NCI-H2171 treated with DMSO at 0.1 percent for 48 hours (cell line): Measurements from ENCODE around the gene UFM1.
"Not testable (repeated sequence)": the region's sequence is repeated elsewhere in the genome, so short reads cannot be mapped to it uniquely, and the experiment has no call there.

Experiments used
- DNase-seq: peaks from one replicate; lab custom pipeline; 2025; lab: John Stamatoyannopoulos, UW

Gene UFM1

DNA sequence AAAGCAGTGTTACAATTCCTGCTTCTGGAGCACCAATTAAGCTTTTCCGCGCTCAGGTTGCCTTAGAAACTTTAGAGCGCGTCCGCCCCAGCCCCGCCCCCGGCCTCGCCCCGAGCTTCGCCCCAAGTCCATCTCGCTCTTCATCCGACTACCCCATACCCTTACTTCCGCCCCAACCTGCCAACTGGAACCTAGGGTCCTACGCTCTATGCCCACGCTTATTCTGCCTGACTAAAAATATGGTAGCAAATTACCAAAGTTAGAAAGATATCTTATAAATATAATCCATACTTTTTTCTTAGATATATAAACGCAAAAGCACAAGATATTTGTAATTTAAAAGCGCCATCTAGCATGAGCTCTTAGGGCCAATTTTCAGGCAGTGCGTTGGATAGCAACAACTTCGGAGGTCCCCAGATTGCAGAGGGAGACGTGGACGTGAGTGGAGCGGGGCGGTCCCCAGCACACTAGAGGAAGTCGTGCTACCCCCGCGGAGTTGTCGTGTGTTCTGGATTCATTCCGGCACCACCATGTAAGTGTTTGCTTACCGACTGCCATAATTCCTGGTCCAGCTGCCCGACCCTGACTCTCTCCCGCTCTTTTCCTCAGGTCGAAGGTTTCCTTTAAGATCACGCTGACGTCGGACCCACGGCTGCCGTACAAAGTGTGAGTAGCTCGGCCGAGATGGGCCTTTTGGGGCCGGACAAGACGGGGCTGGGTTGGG lies at the start of gene UFM1:
TSS of gene UFM1 (plus strand) at position 462 of the 724 bp plus-strand sequence. CDS start at position 531, 69 bp downstream.
- DNase-seq = peak; percentile 87

DNA sequence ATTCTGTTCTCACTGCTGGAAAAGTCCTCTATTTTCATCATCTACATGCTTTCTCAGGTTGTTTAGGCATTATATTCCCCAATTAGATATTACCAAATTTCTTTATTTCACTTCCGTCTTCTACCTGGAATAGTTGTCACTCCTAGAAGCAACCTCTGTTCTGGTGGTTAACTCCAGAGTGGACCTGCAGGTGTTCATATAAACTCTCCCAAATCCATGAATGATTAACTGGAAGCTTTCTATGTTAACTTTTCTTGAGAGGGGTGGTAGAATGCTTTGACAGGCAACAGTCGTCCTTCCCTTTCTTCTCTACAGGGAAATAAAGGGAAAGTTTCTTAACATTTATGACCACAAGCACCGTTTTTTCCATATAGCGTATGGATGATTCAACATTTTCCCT lies 48.4 kb upstream of the UFM1 start:
- DNase-seq = no peak

DNA sequence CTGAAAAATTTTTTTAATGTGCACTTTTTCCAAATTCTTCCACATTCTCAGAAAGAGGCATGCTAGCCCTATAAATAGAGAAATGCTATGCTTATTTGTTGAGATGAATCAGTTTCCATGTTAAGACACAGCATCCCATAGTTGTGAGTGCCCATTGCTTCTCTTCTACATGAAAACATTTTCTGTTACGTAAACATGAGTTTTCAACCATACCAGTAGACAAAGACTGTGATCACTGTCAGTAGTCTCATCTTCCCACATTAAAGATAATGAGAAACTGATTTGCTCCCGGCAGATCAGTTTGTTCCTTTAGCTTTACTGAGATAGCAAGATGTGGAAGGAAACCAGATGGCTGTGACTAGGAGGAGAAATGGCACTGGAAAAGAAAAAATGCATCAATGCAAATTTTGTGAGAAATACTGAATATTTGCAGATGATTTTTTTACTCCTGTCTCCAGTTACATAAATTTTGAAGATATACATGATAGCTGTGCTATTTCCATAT lies 45.8 kb upstream of the UFM1 start:
- DNase-seq = no peak

DNA sequence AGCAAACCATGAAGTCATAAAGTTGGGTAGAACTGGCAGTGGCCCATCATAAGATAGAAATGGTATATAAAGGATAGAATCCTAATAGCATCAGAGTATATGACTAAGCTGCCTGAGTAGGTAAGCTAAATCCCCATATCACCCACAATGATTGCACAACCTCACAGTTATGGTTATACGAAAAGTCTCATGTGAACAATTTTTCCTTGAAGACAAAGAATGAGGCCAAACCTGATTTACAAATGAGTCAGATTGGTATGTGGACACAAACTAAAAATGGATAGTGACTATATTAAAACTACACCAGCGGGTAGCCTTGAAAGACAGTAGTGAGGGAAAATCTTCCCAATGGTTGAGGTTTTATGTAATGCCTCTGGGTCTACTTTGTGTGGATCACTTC lies 40.9 kb upstream of the UFM1 start:
- no peak for DNase-seq

DNA sequence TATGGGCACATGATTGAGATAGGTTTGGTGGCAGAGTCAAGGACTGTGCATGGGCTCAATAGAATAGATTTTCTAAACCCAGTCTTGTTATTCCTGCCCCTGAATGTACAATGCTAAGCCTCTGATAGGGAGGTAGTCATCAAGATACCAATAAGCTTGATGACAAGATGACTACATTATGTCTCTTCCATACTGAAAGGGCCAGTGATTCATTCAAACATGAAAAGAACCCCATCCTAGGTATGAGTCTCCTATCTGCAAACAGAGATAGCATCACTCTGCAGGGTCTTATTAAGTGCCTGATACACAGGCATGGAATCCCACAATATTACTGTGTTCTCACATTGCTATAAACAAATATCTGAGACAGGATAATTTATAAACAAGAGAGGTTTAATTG lies 40.3 kb upstream of the UFM1 start:
- no peak for DNase-seq

DNA sequence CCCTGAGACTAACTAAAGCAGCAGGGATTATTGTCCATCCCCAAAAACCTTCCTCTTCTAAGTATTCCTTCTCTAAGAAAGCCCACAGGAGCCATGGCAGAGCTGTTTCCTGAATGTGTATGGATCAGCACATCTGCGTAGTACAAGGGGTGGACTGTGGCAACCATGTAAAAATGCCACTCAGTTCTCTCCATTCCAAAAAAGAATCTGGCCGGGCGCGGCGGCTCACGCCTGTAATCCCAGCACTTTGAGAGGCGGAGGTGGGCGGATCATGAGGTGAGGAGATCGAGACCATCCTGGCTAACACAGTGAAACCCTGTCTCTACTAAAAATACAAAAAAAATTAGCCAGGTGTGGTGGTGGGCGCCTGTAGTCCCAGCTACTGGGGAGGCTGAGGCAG lies 38.5 kb upstream of the UFM1 start:
- DNase-seq = not testable (repeated sequence)

DNA sequence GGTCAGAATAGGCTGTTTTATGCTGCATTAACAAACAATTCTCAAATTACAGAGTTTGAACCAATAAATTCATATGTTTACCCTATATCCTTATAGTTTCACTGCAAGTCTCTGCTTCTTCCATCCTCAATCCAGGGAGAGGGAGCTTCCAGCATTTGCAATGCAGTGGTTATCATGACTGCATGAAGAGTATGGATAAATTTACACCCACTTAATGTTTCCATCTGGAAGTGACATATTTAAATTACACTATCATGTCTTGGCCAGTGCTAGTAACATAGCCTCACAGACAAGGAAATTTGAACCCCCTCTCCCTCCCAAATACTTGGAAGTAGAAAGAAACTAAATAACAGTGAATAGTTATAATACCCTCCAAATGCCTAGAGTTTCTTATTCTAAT lies 33.5 kb upstream of the UFM1 start:
- DNase-seq = no peak

DNA sequence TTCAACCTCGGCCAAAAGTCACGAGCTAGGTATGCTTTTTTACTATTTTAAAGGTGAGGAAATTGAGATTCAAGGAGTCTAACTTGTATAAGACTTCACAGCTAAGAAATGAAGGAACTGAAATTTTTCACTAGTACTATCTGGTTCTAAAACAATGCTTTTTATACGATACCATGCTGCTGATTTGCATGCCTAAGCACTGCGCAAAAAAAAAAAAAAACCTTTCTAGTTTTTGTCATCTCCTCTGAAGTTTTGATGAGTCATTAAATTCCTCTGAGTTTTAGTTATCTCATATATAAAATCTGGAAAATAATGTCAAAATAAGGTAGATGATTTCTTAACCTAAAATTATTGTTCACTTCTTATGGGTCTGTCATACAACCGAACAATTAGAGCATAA lies 28.0 kb upstream of the UFM1 start:
- no peak for DNase-seq

DNA sequence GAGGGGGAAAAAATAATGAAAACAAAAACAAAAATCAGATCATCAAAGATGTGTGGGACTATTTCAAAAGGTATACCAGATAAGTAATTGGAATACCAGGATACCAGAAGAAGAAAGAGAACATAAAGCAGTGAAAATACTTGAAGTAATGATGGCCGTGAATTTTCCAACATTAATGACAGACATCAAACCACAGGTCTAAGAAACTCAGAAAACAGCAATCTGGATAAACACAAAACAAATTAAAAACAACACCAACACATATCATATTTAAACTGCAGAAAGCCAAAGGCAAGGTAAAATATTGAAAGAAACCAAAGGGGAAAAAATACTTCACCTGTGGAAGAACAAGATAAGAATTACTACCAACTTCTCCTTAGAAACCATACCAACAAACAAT lies 24.2 kb upstream of the UFM1 start:
- no peak for DNase-seq

DNA sequence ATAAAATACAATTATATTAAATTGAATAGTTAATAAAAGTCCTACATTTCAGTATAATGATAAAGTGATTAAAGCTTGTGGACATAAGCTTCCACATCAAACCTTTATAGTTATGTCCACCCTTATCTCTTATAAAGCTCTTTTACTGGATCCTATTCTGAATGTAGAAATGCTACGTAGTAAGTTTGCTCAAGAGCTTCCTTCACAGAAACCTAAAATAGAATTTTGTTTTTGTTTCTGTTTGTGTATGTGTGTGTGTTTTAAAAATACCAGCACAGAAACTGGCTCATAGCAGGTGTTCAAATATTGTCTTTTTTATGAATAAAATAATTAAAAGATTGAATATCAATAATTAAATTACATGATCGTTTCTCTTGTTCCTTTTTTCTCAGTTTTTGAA lies 21.0 kb upstream of the UFM1 start:
- no peak for DNase-seq

DNA sequence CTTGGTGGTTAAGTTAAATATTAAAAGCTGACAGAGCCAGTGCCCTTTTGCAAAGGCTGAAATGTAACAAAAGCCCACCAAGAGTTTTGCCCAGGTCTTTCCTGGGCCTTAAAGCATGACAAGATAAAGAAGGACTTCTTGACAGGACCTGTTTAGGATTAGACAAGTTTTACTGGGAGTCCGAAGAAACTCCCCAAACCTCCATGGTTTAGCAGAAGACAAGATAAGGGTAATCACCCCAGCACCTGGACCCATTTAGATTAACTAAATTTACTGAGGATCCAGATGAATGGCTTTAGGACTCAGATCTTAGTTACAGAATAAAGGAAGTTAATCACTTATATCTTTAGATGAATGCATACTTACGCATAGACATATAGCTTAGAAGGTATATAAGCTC lies 14.8 kb upstream of the UFM1 start:
- DNase-seq = no peak

DNA sequence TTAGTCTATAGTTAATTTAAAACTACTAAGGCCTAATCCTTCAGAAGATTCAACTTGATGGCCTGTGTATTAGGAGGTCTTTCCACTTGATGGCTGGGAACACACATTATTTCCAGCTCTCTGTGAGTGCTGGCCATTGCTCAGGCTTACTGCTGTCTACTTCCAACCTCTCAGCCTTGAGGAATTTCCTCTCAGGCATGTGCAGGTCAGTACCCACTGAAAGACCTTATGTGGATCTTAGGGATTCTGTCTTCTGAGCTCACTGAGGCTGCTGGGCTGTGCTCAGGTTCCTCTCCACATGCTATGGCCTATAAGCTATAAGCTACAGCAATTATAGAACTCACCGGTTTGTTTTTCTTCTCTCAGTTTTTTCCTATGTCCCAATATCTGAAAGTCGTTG lies 11.6 kb upstream of the UFM1 start:
- DNase-seq = no peak

DNA sequence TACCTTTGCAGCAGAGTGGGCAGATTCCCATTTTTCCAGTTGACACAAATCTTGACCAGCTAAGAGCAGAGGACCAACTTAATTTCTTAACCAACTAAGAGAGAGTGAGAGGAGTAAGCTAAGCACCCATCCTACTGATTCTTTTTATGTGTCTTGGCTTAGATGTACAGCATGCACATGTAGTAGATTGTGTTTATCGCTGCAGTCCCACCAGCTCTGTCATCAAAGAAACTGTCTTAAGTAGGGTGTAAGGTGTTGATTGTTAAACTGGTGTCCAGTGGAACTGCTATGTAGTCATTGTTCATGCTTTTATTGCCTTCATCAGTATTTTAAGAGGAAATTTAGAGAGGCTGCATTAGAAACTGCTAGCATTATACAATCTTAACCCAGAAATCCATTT lies 9.0 kb upstream of the UFM1 start:
- DNase-seq = no peak

DNA sequence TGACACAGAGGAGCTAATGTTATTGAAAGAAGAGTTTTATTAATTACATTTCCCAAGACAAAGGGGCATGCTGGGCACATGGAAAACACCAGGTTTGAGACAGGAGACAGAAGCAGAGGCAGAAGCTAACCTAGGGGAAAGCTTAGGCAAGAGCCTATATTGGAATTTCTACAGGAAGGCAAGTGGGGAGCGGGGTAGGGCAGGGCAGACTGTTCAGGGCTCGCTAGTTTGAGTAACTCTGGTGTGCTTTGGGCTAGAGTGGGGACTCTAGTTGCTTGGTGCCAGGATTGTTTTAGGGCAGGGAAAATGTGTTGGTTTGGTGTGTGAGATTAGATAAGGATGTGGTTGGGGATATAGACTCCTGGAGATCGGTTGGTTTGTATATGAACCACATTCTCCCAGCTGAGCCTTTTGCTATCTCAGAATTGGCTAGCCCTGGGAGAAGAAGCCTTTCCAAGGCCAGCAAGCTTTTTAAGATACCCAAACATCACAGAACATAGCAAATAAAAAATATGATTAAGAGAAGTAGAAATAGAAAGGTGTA lies 8.4 kb upstream of the UFM1 start:
- no peak for DNase-seq

DNA sequence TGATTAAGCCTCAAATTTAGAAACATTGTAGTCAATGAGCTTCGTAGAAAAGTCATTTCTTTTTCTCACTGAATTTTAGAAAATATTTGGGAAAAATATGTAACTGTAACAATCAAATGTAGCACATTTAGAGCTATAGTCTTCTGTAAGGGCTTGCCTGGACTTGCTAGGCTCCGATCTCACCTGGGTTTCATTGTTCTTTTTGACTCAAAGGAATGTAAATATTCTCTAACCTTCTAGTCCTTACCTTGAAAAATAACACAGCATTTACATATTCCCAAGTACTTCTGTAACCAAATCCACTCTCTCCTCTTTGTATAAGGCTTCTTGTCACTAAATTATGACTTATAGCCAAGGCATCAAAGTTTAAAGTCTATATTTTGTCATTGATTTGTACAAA lies 2.9 kb upstream of the UFM1 start:
- DNase-seq = no peak

DNA sequence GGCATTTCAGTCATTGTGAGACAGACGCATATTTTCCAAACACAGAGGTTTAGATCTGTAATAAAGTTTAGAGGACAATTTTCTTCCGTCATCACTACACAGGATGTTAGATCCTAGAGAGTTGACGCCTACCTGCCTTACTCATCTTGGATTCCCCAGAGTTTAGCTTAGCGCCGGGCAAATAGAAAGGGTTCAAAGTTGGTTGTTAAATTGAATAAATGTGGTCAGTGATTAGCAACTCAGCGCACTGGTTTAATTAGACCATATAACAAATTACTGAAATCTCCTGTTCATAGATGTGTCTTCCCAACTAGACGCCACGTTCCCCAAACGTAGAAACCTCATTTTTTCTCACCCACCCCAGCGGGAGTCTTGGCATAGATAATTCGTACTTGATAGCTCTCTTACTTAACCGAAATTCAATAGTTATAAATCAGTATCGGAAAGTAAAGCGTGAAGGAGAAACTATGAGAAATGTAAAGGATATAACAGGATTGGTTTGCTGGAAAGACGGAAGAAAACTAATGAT lies 726 bp upstream of the UFM1 start:
- DNase-seq = no peak

DNA sequence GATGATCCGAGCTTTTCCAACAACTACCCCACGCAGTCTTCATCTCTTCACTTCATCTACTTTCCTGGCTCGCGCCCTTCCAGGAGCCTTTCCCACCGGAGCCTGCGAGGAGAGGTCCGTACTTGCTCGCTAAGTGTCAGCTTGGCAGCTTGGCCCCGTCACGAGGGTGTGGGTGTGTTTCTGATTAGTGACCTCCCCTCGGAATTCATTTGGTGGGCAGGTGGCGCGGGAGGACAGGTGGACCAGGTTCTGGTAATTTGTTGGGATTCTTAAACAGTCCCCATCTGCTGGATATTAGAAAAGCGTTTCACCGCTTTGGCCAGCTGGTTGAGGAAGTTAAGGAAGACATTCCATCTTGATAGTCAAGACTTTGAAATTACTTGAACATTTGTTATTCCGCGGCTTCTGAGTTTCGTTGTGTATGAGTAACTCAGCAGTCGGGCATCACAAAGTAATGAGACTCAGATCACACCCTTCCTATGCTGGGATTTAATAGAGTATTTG lies 515 bp downstream of the UFM1 start:
- DNase-seq = peak; percentile 40

DNA sequence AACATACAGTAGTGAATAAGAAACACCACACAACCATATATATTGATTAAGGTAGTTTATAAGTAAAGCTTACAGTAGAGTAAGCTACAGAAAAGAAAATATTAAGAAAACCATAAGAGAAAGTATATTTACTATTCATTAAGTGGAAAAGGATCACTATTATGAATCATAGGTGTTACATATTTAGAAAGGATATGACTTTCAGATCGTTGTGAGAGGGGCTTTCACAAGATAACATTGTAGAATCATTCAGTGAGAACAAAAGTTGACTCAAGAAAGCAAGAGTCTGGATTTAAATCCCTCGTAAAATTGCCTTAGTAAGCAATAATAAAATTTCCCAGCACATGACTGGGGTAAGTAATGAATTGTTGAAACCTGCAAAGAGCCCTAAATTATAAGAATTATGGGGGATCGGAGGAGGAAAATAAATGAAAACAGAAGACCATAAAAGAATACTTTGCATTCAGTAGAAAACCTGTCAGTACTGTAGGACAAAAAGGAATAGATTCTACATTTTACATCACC lies 6.0 kb downstream of the UFM1 start:
- DNase-seq = no peak

DNA sequence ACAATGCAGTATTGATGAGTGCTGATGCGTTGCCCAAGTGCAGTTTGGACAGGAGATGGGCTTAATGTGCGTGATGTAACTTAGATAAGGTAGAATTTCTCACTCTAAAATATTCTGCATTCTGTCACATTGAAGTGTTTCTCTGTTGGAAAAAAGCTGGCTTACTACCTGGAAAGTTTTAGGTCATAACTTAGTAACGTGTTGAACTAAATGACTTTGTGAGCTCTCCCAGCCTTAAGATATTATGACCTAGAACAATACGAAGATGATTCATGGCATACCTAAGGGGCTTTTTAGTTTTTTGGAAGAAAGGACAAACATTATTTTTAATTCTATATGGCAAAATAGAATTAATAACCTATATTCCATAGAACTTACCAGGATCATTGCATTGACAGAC lies 9.0 kb downstream of the UFM1 start:
- DNase-seq = no peak

DNA sequence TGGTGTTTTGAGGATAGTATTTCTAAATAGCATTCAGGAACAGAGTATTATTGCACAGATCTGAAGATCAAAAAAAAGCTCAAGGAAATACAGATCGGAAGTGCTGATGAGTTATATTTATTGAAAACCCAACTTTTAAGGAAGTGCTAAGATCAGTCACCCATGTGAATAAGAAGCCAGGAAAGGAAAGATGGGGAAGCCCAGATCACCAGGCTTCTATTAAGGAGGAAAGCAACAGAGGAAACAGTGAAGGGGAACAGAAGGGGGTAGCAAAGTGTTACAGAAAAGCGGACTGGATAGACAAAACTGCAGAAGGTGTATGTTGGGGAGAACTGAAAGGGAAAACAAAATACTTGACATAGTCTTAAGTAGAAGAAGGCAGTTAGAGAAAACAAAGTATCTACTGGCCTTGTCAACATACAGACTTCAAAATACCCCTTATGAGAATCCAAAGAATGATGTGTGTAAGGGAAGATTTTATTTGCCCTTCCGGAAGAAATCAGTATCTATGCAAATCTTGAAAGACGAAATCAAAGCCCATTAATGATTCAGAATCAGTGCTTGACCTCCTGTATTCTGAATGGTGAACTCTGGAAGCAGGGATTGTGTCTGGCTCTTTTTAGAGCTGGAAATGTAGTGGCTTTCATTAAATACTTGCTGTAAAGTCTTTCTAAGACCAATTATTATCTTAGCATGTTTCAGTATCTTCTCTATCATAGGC lies 12.1 kb downstream of the UFM1 start:
- DNase-seq = no peak

DNA sequence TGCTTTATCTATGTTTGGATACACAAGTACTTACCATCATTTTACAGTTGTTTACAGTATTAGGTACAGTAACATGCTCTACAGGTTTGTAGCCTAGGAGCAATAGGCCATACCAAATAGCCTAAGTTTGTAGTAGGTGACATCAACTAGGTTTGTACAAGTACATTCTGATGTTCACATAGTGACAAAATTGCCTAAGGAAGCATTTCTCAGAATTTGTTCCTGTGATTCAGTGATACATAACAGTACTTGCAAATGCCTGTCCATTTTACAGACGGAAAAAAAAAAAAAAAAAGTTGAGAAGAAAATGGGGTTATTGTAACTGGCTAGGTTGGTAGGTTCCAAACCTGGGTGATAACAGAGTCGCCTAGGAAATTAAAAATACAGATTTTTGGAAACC lies 13.6 kb downstream of the UFM1 start:
- DNase-seq = no peak

DNA sequence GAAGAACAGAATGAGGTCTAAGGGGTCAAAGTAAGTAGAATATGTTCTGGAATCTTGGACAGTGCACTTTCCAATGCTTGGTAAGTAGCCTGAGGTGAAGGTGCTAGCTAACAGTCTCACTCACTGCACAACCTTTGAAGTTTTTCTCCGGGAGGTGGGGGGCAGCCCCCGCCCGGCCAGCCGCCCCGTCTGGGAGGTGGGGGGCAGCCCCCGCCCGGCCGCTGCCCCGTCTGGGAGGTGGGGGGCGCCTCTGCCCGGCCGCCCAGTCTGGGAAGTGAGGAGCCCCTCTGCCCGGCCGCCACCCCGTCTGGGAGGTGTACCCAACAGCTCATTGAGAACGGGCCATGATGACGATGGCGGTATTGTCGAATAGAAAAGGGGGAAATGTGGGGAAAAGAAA lies 14.1 kb downstream of the UFM1 start:
- not testable (repeated sequence) for DNase-seq

DNA sequence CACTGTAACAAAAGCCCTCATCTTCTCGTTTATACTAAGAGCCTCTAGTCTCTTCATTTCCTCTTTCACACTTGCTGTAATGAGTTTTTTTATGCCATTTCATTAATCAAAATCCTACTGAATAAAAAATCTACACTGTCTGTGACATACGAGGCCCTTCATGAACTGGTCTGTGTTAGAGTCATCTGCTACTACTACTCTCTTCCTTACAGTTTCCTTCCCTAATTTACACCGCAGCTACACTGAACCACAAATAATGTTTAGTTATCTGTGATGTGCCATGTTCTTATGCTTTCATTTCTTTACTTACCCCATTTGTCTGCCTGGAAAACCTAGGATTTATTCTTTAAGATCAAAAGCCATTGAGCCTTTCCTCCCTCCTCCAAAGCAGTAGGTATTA lies 16.0 kb downstream of the UFM1 start:
- no peak for DNase-seq
